BLaER1 treated with 17β-estradiol and CSF1 and Interleukin-3, amounts not matched to agents 10 nM and 100 nM (cell line): ENCODE results near the gene CER1.

Experiments used
- H3K27ac ChIP-seq, 11 experiments: shearing (Covaris generic); formaldehyde crosslinking; 2 replicates each; pipeline ENCODE4 v1.8.1; 2022
- H3K27me3 ChIP-seq, 11 experiments: shearing (Covaris generic); formaldehyde crosslinking; 2 replicates each; pipeline ENCODE4 v1.8.1; 2022
- H3K36me3 ChIP-seq, 11 experiments: shearing (Covaris generic); formaldehyde crosslinking; 2 replicates each; pipeline ENCODE4 v1.8.1; 2022
- H3K4me1 ChIP-seq, 10 experiments: shearing (Covaris generic); formaldehyde crosslinking; 2 replicates each; pipeline ENCODE4 v1.8.1; 2022
- H3K4me2 ChIP-seq, 11 experiments: shearing (Covaris generic); formaldehyde crosslinking; 2 replicates each; pipeline ENCODE4 v1.8.1; 2022
- H3K4me3 ChIP-seq, 10 experiments: shearing (Covaris generic); formaldehyde crosslinking; 2 replicates each; pipeline ENCODE4 v1.8.1; 2022
- H3K9ac ChIP-seq, 11 experiments: shearing (Covaris generic); formaldehyde crosslinking; 2 replicates each; pipeline ENCODE4 v1.8.1; 2022
- H3K9me3 ChIP-seq, 11 experiments: shearing (Covaris generic); formaldehyde crosslinking; replicated peaks in 1 of 11; 2 replicates each; pipeline ENCODE4 v1.8.1; 2022
- H4K20me1 ChIP-seq, 11 experiments: shearing (Covaris generic); formaldehyde crosslinking; 2 replicates each; pipeline ENCODE4 v1.8.1; 2022
- Cebpa-rat ChIP-seq, 11 experiments: shearing (Covaris generic); IDR thresholded peaks; 2 replicates each; pipeline ENCODE4 v1.8.1; 2022

CER1 gene

DNA sequence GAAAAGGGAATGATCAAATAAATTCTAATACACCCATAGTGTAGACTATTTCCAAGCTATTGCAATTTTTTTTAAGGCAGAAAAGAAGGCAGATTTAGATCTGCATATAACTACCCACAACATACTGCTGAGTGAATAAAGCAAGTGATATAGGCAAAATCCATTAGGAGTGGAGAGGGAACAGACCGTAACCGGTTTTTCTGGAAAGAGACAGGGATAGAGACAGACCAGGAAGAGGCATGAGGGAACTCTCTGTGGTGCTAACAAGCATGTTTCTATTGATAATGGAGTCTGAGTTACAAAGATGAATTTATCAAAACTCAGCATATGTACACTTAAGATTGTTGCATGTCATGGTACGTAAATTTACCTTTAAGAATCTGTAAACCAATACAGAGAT is 43.8 kb downstream of the CER1 start:
- H3K4me2 ChIP-seq, result no peak overlapping the region; a peak in 1 of 22 replicates
- peaks cover 0 to 7% (median 0%) of the 10 kb centered on the region in 11 experiments; a peak in 4 of 22 replicates for H3K9me3 ChIP-seq

DNA sequence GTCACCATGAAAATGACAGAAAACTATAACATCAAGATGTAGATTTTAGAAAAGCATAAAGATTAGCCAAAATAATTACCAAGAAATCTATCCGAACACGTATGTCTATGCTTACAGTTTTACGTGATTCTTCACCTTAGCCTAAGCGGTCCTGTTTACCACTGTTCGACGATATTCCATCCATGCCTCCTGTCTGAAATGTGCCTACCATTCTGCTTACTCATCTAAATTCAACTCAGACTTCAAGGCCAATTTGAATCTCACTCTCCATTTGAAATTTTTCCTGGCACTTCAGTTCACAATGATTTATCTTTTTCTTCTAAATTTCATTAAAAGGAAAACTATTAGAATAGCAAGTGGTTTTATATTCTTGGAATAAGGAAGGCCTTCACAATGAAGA is 44.7 kb downstream of the CER1 start:
- peaks cover 4 to 58% (median 18%) of the 10 kb centered on the region in 11 experiments; a peak in 19 of 22 replicates for H3K36me3 ChIP-seq
- peaks cover 0 to 7% (median 0%) of the 10 kb centered on the region in 11 experiments; a peak in 4 of 22 replicates for H3K9me3 ChIP-seq
- H3K9ac ChIP-seq, result no peak overlapping the region
- no peak for TF ChIP-seq Cebpa-rat (IDR thresholded peaks at IDR 0.05)
- H3K4me2 ChIP-seq, result 0 out of 22 replicates have a peak overlapping the region, but pooled peaks of 1 of the 11 experiments have one; percentile 7
- H3K27me3 ChIP-seq, result no peaks in the 10 kb centered on the region
- no peak overlapping the region for H3K27ac ChIP-seq
- H4K20me1 ChIP-seq, result peaks cover 0 to 9% (median 0%) of the 10 kb centered on the region in 11 experiments; a peak in 3 of 22 replicates
- H3K4me1 ChIP-seq, result peaks cover 0 to 9% (median 2%) of the 10 kb centered on the region in 10 experiments; a peak in 6 of 20 replicates
- no peak overlapping the region for H3K4me3 ChIP-seq

More for the DNA sequence above, 43.8 kb downstream of the CER1 start:
- Histone ChIP-seq H3K36me3 (peaks cover 4 to 56% (median 17%) of the 10 kb centered on the region in 11 experiments; a peak in 19 of 22 replicates), H3K27ac (no peak overlapping the region), H3K4me3 (no peak overlapping the region), H4K20me1 (peaks cover 0 to 9% (median 0%) of the 10 kb centered on the region in 11 experiments; a peak in 3 of 22 replicates), H3K27me3 (no peaks in the 10 kb centered on the region), H3K9ac (no peak overlapping the region), H3K4me1 (peaks cover 0 to 9% (median 2%) of the 10 kb centered on the region in 10 experiments; a peak in 6 of 20 replicates)
- no peak for TF ChIP-seq Cebpa-rat (IDR thresholded peaks at IDR 0.05)

DNA sequence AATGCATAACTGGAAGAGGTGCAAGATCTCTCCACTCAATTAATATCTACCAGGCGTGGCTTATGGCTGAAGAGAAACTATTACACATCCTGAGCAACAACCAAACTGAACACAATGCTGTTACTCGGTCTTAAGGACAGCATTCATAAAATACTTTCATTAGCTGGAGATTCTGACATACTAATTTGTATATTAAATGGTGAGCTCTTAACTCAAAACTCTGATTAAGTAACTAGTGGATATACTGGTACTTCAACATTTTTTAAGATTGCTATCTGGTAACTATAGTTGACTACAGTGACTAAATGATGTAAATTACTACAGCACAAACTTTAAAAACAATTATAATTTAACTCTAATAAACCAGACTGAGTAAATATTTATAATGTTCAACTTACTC is 45.1 kb downstream of the CER1 start:
- Histone ChIP-seq H3K4me2 (no peak overlapping the region), H3K27ac (no peak overlapping the region), H3K27me3 (no peaks in the 10 kb centered on the region), H3K4me3 (no peak overlapping the region), H3K36me3 (peaks cover 7 to 57% (median 21%) of the 10 kb centered on the region in 11 experiments; a peak in 19 of 22 replicates), H3K9me3 (peaks cover 0 to 7% (median 0%) of the 10 kb centered on the region in 11 experiments; a peak in 3 of 22 replicates), H4K20me1 (peaks cover 0 to 9% (median 0%) of the 10 kb centered on the region in 11 experiments; a peak in 3 of 22 replicates), H3K4me1 (peaks cover 0 to 9% (median 2%) of the 10 kb centered on the region in 10 experiments; a peak in 6 of 20 replicates), H3K9ac (no peak overlapping the region)
- TF ChIP-seq Cebpa-rat (IDR thresholded peaks at IDR 0.05), result no peak

DNA sequence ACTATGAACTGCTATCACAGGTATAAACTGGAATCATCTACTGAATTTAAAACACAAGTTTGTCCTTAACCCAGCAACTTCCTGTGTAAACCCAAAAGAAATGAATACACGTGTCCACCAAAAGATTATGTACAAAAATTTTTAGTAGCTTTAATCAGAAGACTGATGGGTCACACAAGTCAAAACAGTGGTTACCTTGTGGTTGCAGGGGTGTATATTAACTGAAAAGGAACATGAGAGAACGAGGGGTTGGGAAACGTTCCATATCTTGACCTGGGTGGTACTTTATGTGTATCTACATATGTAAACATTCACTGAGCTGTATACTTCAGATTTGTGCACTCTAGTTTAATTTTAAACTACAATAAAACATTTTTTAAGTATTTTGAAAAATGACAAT is 47.9 kb downstream of the CER1 start:
- H3K9ac ChIP-seq, result no peak overlapping the region
- H3K27ac ChIP-seq, result no peak overlapping the region
- no peak for TF ChIP-seq Cebpa-rat (IDR thresholded peaks at IDR 0.05)
- 0 out of 22 replicates have a peak, but pooled peaks cover 0 to 3% (median 0%) of the 10 kb centered on the region in 11 experiments for H3K9me3 ChIP-seq
- no peak overlapping the region for H3K4me2 ChIP-seq
- peaks cover 0 to 9% (median 6%) of the 10 kb centered on the region in 10 experiments; a peak in 8 of 20 replicates for H3K4me1 ChIP-seq
- peaks cover 0 to 57% (median 17%) of the 10 kb centered on the region in 11 experiments; a peak in 14 of 22 replicates for H3K36me3 ChIP-seq
- H4K20me1 ChIP-seq, result peaks cover 0 to 3% (median 0%) of the 10 kb centered on the region in 11 experiments; a peak in 2 of 22 replicates
- no peak overlapping the region for H3K4me3 ChIP-seq
- H3K27me3 ChIP-seq, result no peaks in the 10 kb centered on the region

DNA sequence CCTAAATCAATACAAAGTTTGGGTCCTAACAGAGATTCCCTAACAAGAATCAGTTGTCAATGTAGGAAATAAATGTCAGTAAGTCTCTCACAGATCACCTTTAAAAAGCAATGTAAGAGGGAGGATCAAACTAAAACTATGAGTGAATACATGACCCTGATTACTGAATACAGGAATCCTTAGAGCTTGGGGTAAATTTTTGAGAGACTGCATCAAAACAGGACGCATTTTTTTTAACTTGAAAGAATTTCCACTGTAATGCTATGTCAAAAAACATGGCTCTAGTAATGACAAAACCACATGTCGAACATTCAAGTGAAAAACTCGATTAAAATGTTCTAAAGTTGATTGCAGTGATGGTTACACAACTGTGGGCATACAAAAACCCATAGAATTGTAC is 51.2 kb downstream of the CER1 start:
- Histone ChIP-seq H3K4me2 (no peak overlapping the region), H4K20me1 (no peaks in the 10 kb centered on the region), H3K9me3 (0 out of 22 replicates have a peak, but pooled peaks cover 0 to 3% (median 0%) of the 10 kb centered on the region in 11 experiments), H3K4me3 (no peak overlapping the region), H3K27ac (no peak overlapping the region), H3K4me1 (peaks cover 0 to 8% (median 0%) of the 10 kb centered on the region in 10 experiments; a peak in 2 of 20 replicates), H3K9ac (no peak overlapping the region), H3K36me3 (peaks cover 0 to 39% (median 13%) of the 10 kb centered on the region in 11 experiments; a peak in 14 of 22 replicates), H3K27me3 (no peaks in the 10 kb centered on the region)
- TF ChIP-seq Cebpa-rat (IDR thresholded peaks at IDR 0.05), result no peak

DNA sequence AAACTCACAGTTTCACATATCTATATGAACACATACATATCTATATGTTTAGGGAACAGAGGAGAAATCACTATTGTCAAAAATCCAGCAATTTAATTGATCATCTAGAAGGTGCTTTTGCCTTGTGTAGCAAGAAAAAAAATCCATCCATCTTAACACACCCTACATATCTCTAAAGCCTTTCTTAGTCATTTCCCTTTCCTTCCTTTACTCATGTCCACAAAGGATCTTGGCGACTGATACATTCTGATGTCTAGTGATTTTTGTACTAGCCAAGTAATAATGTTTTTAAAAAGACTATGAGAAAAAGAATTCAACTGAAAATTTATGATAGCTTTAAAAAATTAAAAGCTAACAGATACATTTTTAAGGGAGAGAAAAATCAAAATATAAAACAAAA is 51.8 kb downstream of the CER1 start:
- Histone ChIP-seq H3K27me3 (no peaks in the 10 kb centered on the region), H3K27ac (no peak overlapping the region)

More for the DNA sequence above, 51.8 kb downstream of the CER1 start:
- Histone ChIP-seq H3K36me3 (peaks cover 0 to 34% (median 13%) of the 10 kb centered on the region in 11 experiments; a peak in 14 of 22 replicates), H4K20me1 (no peaks in the 10 kb centered on the region), H3K4me2 (no peak overlapping the region), H3K4me1 (peaks cover 0 to 8% (median 0%) of the 10 kb centered on the region in 10 experiments; a peak in 2 of 20 replicates), H3K4me3 (no peak overlapping the region), H3K9ac (no peak overlapping the region), H3K9me3 (0 out of 22 replicates have a peak, but pooled peaks cover 0 to 3% (median 0%) of the 10 kb centered on the region in 11 experiments)
- TF ChIP-seq Cebpa-rat (IDR thresholded peaks at IDR 0.05), result no peak
